ENCODE measurements around the gene INCENP. TPM values are rescaled to one million over a fixed set of nuclear protein-coding genes. Genes with fewer than 3 reads are reported as not detected.

The INCENP gene
- total and polyA plus RNA-seq, 10 of the 15 experiments (the other 5 are each of a cell fraction or from before 2014, with no cell fraction given) = 1.4 to 96.8 (median 29.0) TPM

GRCh38 chr11:62081378-62082291 is 42.2 kb upstream of the INCENP start (continued):
- TF ChIP-seq CEBPZ (IDR thresholded peaks at IDR 0.05; ENCODE audit: low read depth, low read length) (no peak), ZNF274 (IDR thresholded peaks at IDR 0.05; ENCODE audit: insufficient read depth, insufficient read length) (no peak), NR2F1 (conservative IDR thresholded peaks at IDR 0.05) (no peak), SMC3 (IDR thresholded peaks at IDR 0.05; ENCODE audit: borderline replicate concordance, low read length) (peak; percentile 94), EGR1 (IDR thresholded peaks at IDR 0.05; ENCODE audit: borderline replicate concordance in 1 of 2, low read depth in 2 of 2, low read length in 2 of 2) (no peak), IRF5 (IDR thresholded peaks at IDR 0.05; ENCODE audit: borderline replicate concordance) (no peak), KLF5 (IDR thresholded peaks at IDR 0.05; ENCODE audit: partially characterized antibody) (no peak), SUZ12 (IDR thresholded peaks at IDR 0.05; ENCODE audit: unreplicated experiment) (no peak), RAD51 (IDR thresholded peaks at IDR 0.05) (peak; percentile 82), ZBED1 (IDR thresholded peaks at IDR 0.05; ENCODE audit: borderline replicate concordance) (no peak), POLR2AphosphoS2 (IDR thresholded peaks at IDR 0.05; ENCODE audit: low read depth, low read length) (no peak), SREBF1 (IDR thresholded peaks at IDR 0.05; ENCODE audit: low read length) (no peak), USF2 (IDR thresholded peaks at IDR 0.05; ENCODE audit: borderline replicate concordance, low read depth, low read length) (peak; percentile 14; the same call in 1 of the 2 replicates), RAD21 (IDR thresholded peaks at IDR 0.05; ENCODE audit: insufficient read depth, low read depth, low read length) (peak; percentile 96), MXI1 (IDR thresholded peaks at IDR 0.05; ENCODE audit: low read depth, low read length) (peak; percentile 38; the same call in 1 of the 2 replicates), IRF3 (IDR thresholded peaks at IDR 0.05) (no peak), CHD2 (IDR thresholded peaks at IDR 0.05; ENCODE audit: borderline replicate concordance, low read depth, low read length) (no peak), FOXM1 (IDR thresholded peaks at IDR 0.05; ENCODE audit: low read depth, low read length) (0 out of 2 replicates have a peak, but pooled peaks have one; percentile 45), IKZF2 (IDR thresholded peaks at IDR 0.05) (no peak), E2F4 (IDR thresholded peaks at IDR 0.05; ENCODE audit: low read depth, low read length) (no peak), BHLHE40 (IDR thresholded peaks at IDR 0.05; ENCODE audit: borderline replicate concordance in 1 of 2, low read depth in 2 of 2, low read length in 1 of 2) (peak; percentile 47 to 48; a peak in 1 of 4 replicates), ZNF622 (IDR thresholded peaks at IDR 0.05) (no peak)
